SU-DHL-6 (cell line): ENCODE results near the gene YLPM1.

Experiments used
- H2AFZ ChIP-seq: fragments of 200-600 bp; sonication (generic); 2 replicates; pipeline ENCODE4 v1.6.1; 2014; ENCODE audit warnings: low read depth, mild to moderate bottlenecking, moderate library complexity, mixed read lengths, antibody characterized with exemption, low read length; ENCODE audit not compliant: severe bottlenecking
- H3F3A ChIP-seq: fragments of 200-600 bp; shearing (Covaris generic); 2 replicates; pipeline ENCODE4 v1.6.0; 2016; ENCODE audit warnings: antibody characterized with exemption, mild to moderate bottlenecking; ENCODE audit not compliant: insufficient read depth
- H3K27ac ChIP-seq: fragments of 200-600 bp; sonication (generic); 2 replicates; pipeline ENCODE4 v1.5.1; 2016; ENCODE audit warnings: low read depth, mild to moderate bottlenecking, low read length, moderate library complexity, mixed read lengths
- H3K27me3 ChIP-seq: fragments of 200-600 bp; sonication (generic), shearing (Covaris generic); 2 replicates; pipeline ENCODE4 v1.6.0; 2014; ENCODE audit warnings: mild to moderate bottlenecking, low read length
- H3K36me3 ChIP-seq: fragments of 200-600 bp; sonication (generic); 2 replicates; pipeline ENCODE4 v1.6.1; 2014; ENCODE audit warnings: mild to moderate bottlenecking, low read length, mixed read lengths
- H3K4me2 ChIP-seq: fragments of 300-600, 200-600 bp; shearing (Covaris generic), sonication (generic); 2 replicates; pipeline ENCODE4 v1.6.0; 2014; ENCODE audit warnings: low read length, low read depth, mild to moderate bottlenecking; ENCODE audit not compliant: poor library complexity, severe bottlenecking
- H3K4me3 ChIP-seq: fragments of 200-600 bp; sonication (generic); 2 replicates; pipeline ENCODE4 v1.5.1; 2014; ENCODE audit warnings: antibody characterized with exemption, low read length, mild to moderate bottlenecking, mixed read lengths; ENCODE audit not compliant: insufficient read depth, poor library complexity, severe bottlenecking
- H3K79me2 ChIP-seq: fragments of 200-600 bp; sonication (generic); 2 replicates; pipeline ENCODE4 v1.6.1; 2014; ENCODE audit warnings: mild to moderate bottlenecking, low read length, moderate library complexity; ENCODE audit not compliant: insufficient read depth
- H3K9ac ChIP-seq: fragments of 200-600 bp; sonication (generic); 2 replicates; pipeline ENCODE4 v1.7.0; 2014; ENCODE audit warnings: mild to moderate bottlenecking, low read length
- H3K9me2 ChIP-seq: fragments of 200-600 bp; sonication (generic); replicated peaks from 2 replicates; pipeline ENCODE4 v1.6.1; 2014; ENCODE audit warnings: low read length; ENCODE audit not compliant: insufficient read depth
- H3K9me3 ChIP-seq: fragments of 200-600 bp; sonication (generic); 2 replicates; pipeline ENCODE4 v1.6.1; 2014; ENCODE audit warnings: low read length, mixed read lengths; ENCODE audit not compliant: insufficient read depth
- H4K20me1 ChIP-seq: fragments of 200-600 bp; sonication (generic); 2 replicates; pipeline ENCODE4 v1.6.1; 2014; ENCODE audit warnings: low read depth, mild to moderate bottlenecking, antibody characterized with exemption, low read length, moderate library complexity, mixed read lengths
- CTCF ChIP-seq: fragments of 200-600 bp; sonication (generic); IDR thresholded peaks from one replicate; pipeline ENCODE4 v1.5.1; 2017; ENCODE audit warnings: antibody characterized with exemption, mild to moderate bottlenecking, low read length, moderate library complexity; ENCODE audit not compliant: insufficient read depth, poor library complexity, severe bottlenecking
- EZH2phosphoT487 ChIP-seq: fragments of 200-600 bp; sonication (generic), shearing (Covaris generic); conservative IDR thresholded peaks from 2 replicates; pipeline ENCODE4 v1.6.1; 2018; ENCODE audit warnings: mild to moderate bottlenecking, antibody characterized with exemption, low read length, moderate library complexity, mixed read lengths

Gene YLPM1

GRCh38 chr14:74763803-74764531, 851 bp downstream of the YLPM1 start:
- peak overlapping the region; percentile 88 for H3K9ac ChIP-seq
- no peaks in the 10 kb centered on the region for H3K9me2 ChIP-seq
- peak overlapping the region; percentile 80 for H3K27ac ChIP-seq
- H4K20me1 ChIP-seq: peaks cover 8% of the 10 kb centered on the region; the same call in 1 of the 2 replicates
- peaks cover 55% of the 10 kb centered on the region for H3K79me2 ChIP-seq
- peak overlapping the region; percentile 83 for H3K4me2 ChIP-seq
- TF ChIP-seq EZH2phosphoT487: no peak
- no peak for TF ChIP-seq CTCF
- peak overlapping the region; percentile 86 for H3K4me3 ChIP-seq
- H3K27me3 ChIP-seq: no peaks in the 10 kb centered on the region
- peaks cover 4% of the 10 kb centered on the region; the same call in 1 of the 2 replicates for H3K36me3 ChIP-seq
- peaks cover 4% of the 10 kb centered on the region; the same call in 1 of the 2 replicates for H3F3A ChIP-seq
- H3K9me3 ChIP-seq: no peaks in the 10 kb centered on the region
- peak overlapping the region; percentile 65 for H2AFZ ChIP-seq

- Histone ChIP-seq H3K27me3 (no peaks in the 10 kb centered on the region), H2AFZ (no peak overlapping the region), H3F3A (peaks cover 4% of the 10 kb centered on the region; the same call in 1 of the 2 replicates), H3K79me2 (peaks cover 67% of the 10 kb centered on the region), H3K4me2 (peak overlapping the region; percentile 83), H3K9ac (peak overlapping the region; percentile 88), H4K20me1 (peaks cover 8% of the 10 kb centered on the region; the same call in 1 of the 2 replicates), H3K36me3 (peaks cover 4% of the 10 kb centered on the region; the same call in 1 of the 2 replicates), H3K27ac (peak overlapping the region; percentile 9; the same call in 1 of the 2 replicates), H3K4me3 (peak overlapping the region; percentile 86), H3K9me2 (no peaks in the 10 kb centered on the region), H3K9me3 (no peaks in the 10 kb centered on the region)
- TF ChIP-seq EZH2phosphoT487 (no peak), CTCF (no peak)
Observed at GRCh38 chr14:74765721-74766120, 2.6 kb downstream of the YLPM1 start.

- Histone ChIP-seq H3K9ac (no peak overlapping the region), H3F3A (no peaks in the 10 kb centered on the region), H3K27me3 (no peaks in the 10 kb centered on the region), H2AFZ (no peak overlapping the region), H3K79me2 (peaks cover 86% of the 10 kb centered on the region), H3K9me3 (no peaks in the 10 kb centered on the region), H3K4me2 (no peak overlapping the region), H3K4me3 (no peak overlapping the region), H4K20me1 (0 out of 2 replicates have a peak, but pooled peaks cover 6% of the 10 kb centered on the region), H3K9me2 (no peaks in the 10 kb centered on the region), H3K36me3 (peaks cover 4% of the 10 kb centered on the region; the same call in 1 of the 2 replicates), H3K27ac (no peak overlapping the region)
- TF ChIP-seq CTCF: no peak
Observed at GRCh38 chr14:74771399-74771798, 8.3 kb downstream of the YLPM1 start.
